H1 (cell line): ENCODE results near the gene ZNF385B. TPM values are rescaled to one million over a fixed set of nuclear protein-coding genes. Genes with fewer than 3 reads are reported as not detected.

Source experiments
- CTCF ChIA-PET: fragments of 300-600 bp; sonication (Branson Sonifier 250); formaldehyde crosslinking; loops from one replicate; lab custom pipeline; 2021; ENCODE audit not compliant: partially characterized antibody; lab: Charles Lee
- POLR2A ChIA-PET: fragments of 300-600 bp; sonication (Branson Sonifier 250); formaldehyde crosslinking; loops from one replicate; lab custom pipeline; 2021; ENCODE audit warnings: inconsistent platforms; ENCODE audit not compliant: partially characterized antibody; lab: Charles Lee
- DNase-seq, 2 experiments: peaks; one replicate each; pipeline versions ENCODE4 v3.0.0 to v3.0.0-alpha.2; 2010 to 2022; ENCODE audit warnings: low spot score in 2 of 2, low read depth in 1 of 2, mixed read lengths in 1 of 2
- FAIRE-seq: peaks from 2 replicates; lab custom pipeline; 2011; peaks lifted over from hg19 to GRCh38; lab: Jason Lieb, UNC
- H2AFZ ChIP-seq: 2 replicates; pipeline ENCODE4 v1.8.1; 2012; ENCODE audit warnings: low read length, inconsistent platforms
- H2AK5ac ChIP-seq: 2 replicates; pipeline ENCODE4 v1.6.1; 2013; ENCODE audit warnings: low read depth, low read length
- H2BK120ac ChIP-seq: replicated peaks from 2 replicates; pipeline ENCODE3; 2013; ENCODE audit warnings: low read depth, low read length, inconsistent platforms
- H2BK12ac ChIP-seq: 2 replicates; pipeline ENCODE4 v1.6.1; 2013; ENCODE audit warnings: low read depth, low read length
- H2BK15ac ChIP-seq: 2 replicates; pipeline ENCODE4 v1.6.1; 2013; ENCODE audit warnings: low read length
- H2BK20ac ChIP-seq: 2 replicates; pipeline ENCODE4 v1.6.1; 2013; ENCODE audit warnings: low read length
- H2BK5ac ChIP-seq: 2 replicates; pipeline ENCODE4 v1.6.1; 2013; ENCODE audit warnings: low read depth, low read length
- H3K14ac ChIP-seq: 2 replicates; pipeline ENCODE4 v1.6.1; 2013; ENCODE audit warnings: inconsistent platforms; ENCODE audit not compliant: insufficient read length
- H3K18ac ChIP-seq: 2 replicates; pipeline ENCODE4 v1.6.1; 2013; ENCODE audit warnings: low read length; ENCODE audit errors: extremely low read depth
- H3K23ac ChIP-seq: 2 replicates; pipeline ENCODE4 v1.6.1; 2013; ENCODE audit warnings: inconsistent platforms; ENCODE audit not compliant: insufficient read length
- H3K23me2 ChIP-seq: 2 replicates; pipeline ENCODE4 v1.6.1; 2013; ENCODE audit warnings: low read depth, low read length
- H3K27ac ChIP-seq: 2 replicates; pipeline ENCODE4 v1.6.1; 2011; ENCODE audit warnings: low read depth, low read length, inconsistent platforms
- H3K27me3 ChIP-seq, 4 experiments: replicated peaks in 1 of 4; 1 replicate in 1 of 4; 2 replicates in 3 of 4; pipeline versions ENCODE4 v1.6.1 to v1.8.1; 2011 to 2013; ENCODE audit warnings: low read length in 3 of 4, mild to moderate bottlenecking in 3 of 4, inconsistent platforms in 2 of 4, mixed read lengths in 2 of 4, moderate library complexity in 1 of 4; ENCODE audit not compliant: control insufficient read depth in 3 of 4, insufficient read depth in 3 of 4; ENCODE audit errors: extremely low read depth in 1 of 4
- H3K36me3 ChIP-seq, 4 experiments: 2 replicates each; pipeline versions ENCODE4 v1.6.1 to v1.8.1; 2011 to 2013; ENCODE audit warnings: mild to moderate bottlenecking in 4 of 4, low read length in 3 of 4, moderate library complexity in 2 of 4, control low read depth in 1 of 4, inconsistent platforms in 1 of 4; ENCODE audit not compliant: insufficient read depth in 4 of 4, control insufficient read depth in 2 of 4
- H3K4ac ChIP-seq: replicated peaks from 2 replicates; pipeline ENCODE3; 2013; ENCODE audit warnings: low read length, low read depth, mixed read lengths, inconsistent platforms; ENCODE audit not compliant: insufficient read length
- H3K4me1 ChIP-seq, 4 experiments: replicated peaks in 1 of 4; 1 replicate in 1 of 4; 2 replicates in 3 of 4; pipeline versions ENCODE4 v1.6.1 to v1.8.1; 2011 to 2013; ENCODE audit warnings: low read length in 3 of 4, inconsistent platforms in 2 of 4, mixed read lengths in 1 of 4; ENCODE audit not compliant: insufficient read depth in 4 of 4, control insufficient read depth in 3 of 4
- H3K4me2 ChIP-seq, 2 experiments: 2 replicates each; pipeline versions ENCODE4 v1.6.1 to v1.8.1; 2011 to 2013; ENCODE audit warnings: low read depth in 2 of 2, low read length in 2 of 2, control low read depth in 1 of 2, inconsistent platforms in 1 of 2, mild to moderate bottlenecking in 1 of 2; ENCODE audit not compliant: insufficient read depth in 1 of 2
- H3K4me3 ChIP-seq, 4 experiments: fragments of 200-600, 300-600 bp in 1 of 4; sonication (generic), shearing (Covaris generic), sonication (Bioruptor Twin) in 1 of 4; 2 replicates each; pipeline versions ENCODE4 v1.5.1 to v1.8.1; 2011 to 2016; ENCODE audit warnings: low read length in 4 of 4, low read depth in 3 of 4, control low read depth in 2 of 4, inconsistent platforms in 2 of 4, mild to moderate bottlenecking in 2 of 4, mixed read lengths in 1 of 4, moderate library complexity in 1 of 4; ENCODE audit not compliant: insufficient read depth in 2 of 4; ENCODE audit errors: extremely low read depth in 1 of 4
- H3K56ac ChIP-seq: replicated peaks from 2 replicates; pipeline ENCODE3; 2013; ENCODE audit warnings: low read depth, mild to moderate bottlenecking, mixed read lengths, low read length, inconsistent platforms; ENCODE audit not compliant: insufficient read length
- H3K79me1 ChIP-seq: 2 replicates; pipeline ENCODE4 v1.6.1; 2013; ENCODE audit warnings: low read depth, low read length, control low read depth
- H3K79me2 ChIP-seq, 2 experiments: 2 replicates each; pipeline versions ENCODE4 v1.6.1 to v1.8.1; 2012 to 2013; ENCODE audit warnings: low read length in 2 of 2, mild to moderate bottlenecking in 2 of 2, inconsistent platforms in 1 of 2; ENCODE audit not compliant: insufficient read depth in 2 of 2, control insufficient read depth in 1 of 2
- H3K9ac ChIP-seq, 4 experiments: replicated peaks in 1 of 4; 1 replicate in 1 of 4; 2 replicates in 3 of 4; pipeline versions ENCODE4 v1.6.1 to v1.8.1; 2011 to 2013; ENCODE audit warnings: low read depth in 3 of 4, low read length in 3 of 4, control low read depth in 2 of 4, mild to moderate bottlenecking in 2 of 4, moderate library complexity in 2 of 4, inconsistent platforms in 1 of 4; ENCODE audit errors: extremely low read depth in 1 of 4
- H3K9me3 ChIP-seq, 2 experiments: 2 replicates each; pipeline versions ENCODE4 v1.6.1 to v1.8.1; 2012 to 2013; ENCODE audit warnings: mild to moderate bottlenecking in 2 of 2, moderate library complexity in 2 of 2, control low read depth in 1 of 2, inconsistent platforms in 1 of 2, low read depth in 1 of 2, low read length in 1 of 2, mixed read lengths in 1 of 2; ENCODE audit not compliant: insufficient read depth in 2 of 2
- H4K20me1 ChIP-seq, 2 experiments: replicated peaks in 1 of 2; 2 replicates each; pipeline versions ENCODE3 to v1.8.1; 2011 to 2013; ENCODE audit warnings: inconsistent platforms in 2 of 2, low read length in 2 of 2, mild to moderate bottlenecking in 1 of 2; ENCODE audit not compliant: insufficient read depth in 2 of 2, control insufficient read depth in 1 of 2
- H4K5ac ChIP-seq: 2 replicates; pipeline ENCODE4 v1.6.1; 2013; ENCODE audit warnings: low read length, low read depth, mixed read lengths, inconsistent platforms; ENCODE audit not compliant: insufficient read length
- H4K8ac ChIP-seq: 2 replicates; pipeline ENCODE4 v1.8.0; 2013; ENCODE audit warnings: mild to moderate bottlenecking, moderate library complexity, low read length, inconsistent platforms; ENCODE audit not compliant: insufficient read depth; ENCODE audit errors: extremely low read depth
- H4K91ac ChIP-seq: replicated peaks from 2 replicates; pipeline ENCODE3; 2013; ENCODE audit warnings: low read length, mixed read lengths, inconsistent platforms; ENCODE audit not compliant: insufficient read length
- CREB1 ChIP-seq: IDR thresholded peaks from 2 replicates; pipeline ENCODE4 v1.6.1; 2012; ENCODE audit warnings: inconsistent platforms
- CTBP2 ChIP-seq: IDR thresholded peaks from 2 replicates; pipeline ENCODE4 v1.7.0; 2011; ENCODE audit warnings: borderline replicate concordance, mild to moderate bottlenecking, moderate library complexity, mixed read lengths, low read length; ENCODE audit not compliant: insufficient read depth, insufficient read length
- KDM1A ChIP-seq: fragments of 200-600, 300-600 bp; sonication (generic); IDR thresholded peaks from 2 replicates; pipeline ENCODE4 v1.7.1; 2016; ENCODE audit warnings: mild to moderate bottlenecking, low read length, borderline replicate concordance
- NRF1 ChIP-seq: IDR thresholded peaks from 2 replicates; pipeline ENCODE4 v1.6.1; 2011; ENCODE audit warnings: mild to moderate bottlenecking, low read depth, low read length, improper control_type of control experiment
- POLR2A ChIP-seq, 2 experiments: IDR thresholded peaks; 1 replicate in 1 of 2; 2 replicates in 1 of 2; pipeline ENCODE4 v1.6.1; 2011; ENCODE audit warnings: low read depth in 2 of 2, low read length in 2 of 2, mild to moderate bottlenecking in 2 of 2; ENCODE audit errors: control extremely low read depth in 1 of 2
- RAD21 ChIP-seq, 2 experiments: IDR thresholded peaks in 1 of 2; conservative IDR thresholded peaks in 1 of 2; 2 replicates each; pipeline ENCODE4 v1.6.1; 2011; ENCODE audit warnings: low read depth in 2 of 2, low read length in 2 of 2, improper control_type of control experiment in 1 of 2, inconsistent platforms in 1 of 2, mild to moderate bottlenecking in 1 of 2, moderate library complexity in 1 of 2
- SRF ChIP-seq: IDR thresholded peaks from 2 replicates; pipeline ENCODE4 v1.6.1; 2011; ENCODE audit warnings: mild to moderate bottlenecking, low read depth, low read length, moderate library complexity
- WGBS, 2 experiments: shearing (Covaris generic) in 1 of 2; methylation state at CpG; one replicate each; pipeline versions ENCODE4 v1.1.6 to v1.1.7; 2013 to 2015; ENCODE audit warnings: low lambda C conversion rate in 2 of 2, mixed read lengths in 2 of 2, inconsistent platforms in 1 of 2, low coverage in 1 of 2, missing lambda C conversion rate in 1 of 2; ENCODE audit not compliant: insufficient replicate concordance in 2 of 2, insufficient coverage in 1 of 2, insufficient read length in 1 of 2; ENCODE audit errors: extremely low coverage in 1 of 2, missing lambda C conversion rate in 1 of 2; 5-methylcytosine and 5-hydroxymethylcytosine counted together
- polyA plus RNA-seq, 7 experiments: library from polyadenylated mRNA; depleted of rRNA in 3 of 7; stranded (reverse) in 5 of 7; unstranded in 2 of 7; fragments of >200 nt in 5 of 7; fragments of 200-250 nt in 2 of 7; gene quantifications; 1 replicate in 5 of 7; 2 replicates in 1 of 7; 4 replicates in 1 of 7; pipeline versions ENCODE4 v1.2.1 to v1.2.3, GENCODE V29; 2011 to 2013; ENCODE audit warnings: missing spikeins in 2 of 7, mixed read lengths in 2 of 7
- total RNA-seq: library from RNA; stranded (reverse); fragmentation: NEBNext Ultra II Directional; extraction: Animal tissue kit (Norgen Biotek cat#: 25700); gene quantifications from 2 replicates; pipeline ENCODE4 v1.2.1, GENCODE V29; 2021

Gene ZNF385B
- total and polyA plus RNA-seq, 2 of the 8 experiments (the other 6 are each of a cell fraction or from before 2014, with no cell fraction given), result 1.1 to 3.7 TPM

DNA sequence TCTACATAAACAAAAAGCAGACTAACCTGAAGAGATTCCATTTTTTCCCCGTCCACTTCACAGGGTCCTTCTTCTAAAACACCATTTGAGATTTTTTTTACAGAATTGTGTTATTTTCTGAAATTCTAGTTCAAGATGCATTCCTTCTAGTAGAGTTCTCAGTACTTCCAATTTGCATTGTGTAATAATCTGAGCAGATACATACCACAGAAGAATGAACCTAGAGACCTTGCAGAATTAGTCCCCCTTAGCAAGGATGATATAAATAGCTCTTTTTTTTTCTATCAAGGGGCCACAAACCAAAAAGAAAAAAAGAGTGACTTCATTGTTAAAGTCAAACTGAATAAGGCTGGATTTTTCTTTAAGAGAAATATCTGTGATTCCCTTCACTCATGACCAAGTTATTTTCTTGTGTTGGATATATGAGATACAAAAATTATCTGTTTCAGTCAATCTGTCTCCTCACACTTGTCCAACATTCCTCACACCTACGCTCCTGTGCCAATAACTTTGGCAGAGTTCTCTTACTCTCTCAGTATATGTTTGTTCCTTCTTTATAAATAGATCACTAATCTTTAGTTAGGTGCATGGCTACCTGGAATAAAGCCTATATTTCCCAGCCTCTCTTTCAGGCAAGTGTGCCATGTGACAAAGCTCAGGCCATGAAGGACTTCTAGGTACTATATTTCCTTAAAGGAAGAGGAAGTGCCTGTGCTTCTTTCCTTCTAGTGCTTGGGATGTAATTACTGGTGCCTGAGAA lies 183.5 kb downstream of the ZNF385B start:
- no peak overlapping the region for H3K4ac ChIP-seq
- H3K23me2 ChIP-seq, result no peaks in the 10 kb centered on the region
- no peak overlapping the region for H3K27ac ChIP-seq
- no peak overlapping the region for H3K14ac ChIP-seq
- no peak overlapping the region for H3K4me3 ChIP-seq
- H3K56ac ChIP-seq, result no peak overlapping the region
- ChIA-PET CTCF (interaction anchor here (0.6 kb wide), 1 partner anchor 138 kb away, joined by 3 read pairs; no protein-coding TSS in a partner anchor), POLR2A (no interaction called here)
- no peak overlapping the region for H2BK15ac ChIP-seq
- no peaks in the 10 kb centered on the region; a peak in 1 of 8 replicates for H3K36me3 ChIP-seq
- H4K5ac ChIP-seq, result no peak overlapping the region
- no peak overlapping the region for H2BK12ac ChIP-seq
- H3K23ac ChIP-seq, result no peak overlapping the region
- TF ChIP-seq SRF, result no peak
- no peak for TF ChIP-seq POLR2A (IDR thresholded peaks at IDR 0.05; ENCODE audit: control extremely low read depth in 1 of 2, low read depth in 2 of 2, low read length in 2 of 2)
- no peak for TF ChIP-seq KDM1A
- no peak for TF ChIP-seq RAD21 (IDR thresholded peaks at IDR 0.05 in 1 of 2, conservative IDR thresholded peaks at IDR 0.05 in 1 of 2; ENCODE audit: low read depth in 2 of 2, low read length in 2 of 2)
- no peak for TF ChIP-seq CTBP2
- TF ChIP-seq NRF1, result no peak
- TF ChIP-seq CREB1, result no peak
- no peak overlapping the region for H2BK20ac ChIP-seq
- no peak overlapping the region for H2AK5ac ChIP-seq
- no peak overlapping the region for H2BK120ac ChIP-seq
- no peak overlapping the region for H4K8ac ChIP-seq
- H3K4me2 ChIP-seq, result no peak overlapping the region
- no peaks in the 10 kb centered on the region for H3K79me2 ChIP-seq
- FAIRE-seq (no peak), DNase-seq (no peak)
- no peak overlapping the region for H2BK5ac ChIP-seq
- H3K4me1 ChIP-seq, result no peaks in the 10 kb centered on the region
- no peak overlapping the region for H3K18ac ChIP-seq
- no peak overlapping the region for H2AFZ ChIP-seq
- no peaks in the 10 kb centered on the region for H3K9me3 ChIP-seq
- H4K91ac ChIP-seq, result no peak overlapping the region
- WGBS, 2 experiments, result 77% methylated on average over 2 of the region's 2 CpGs; no CpG with 5 or more reads in 1 of the 2 experiments
- H3K79me1 ChIP-seq, result no peaks in the 10 kb centered on the region
- no peaks in the 10 kb centered on the region for H4K20me1 ChIP-seq
- H3K27me3 ChIP-seq, result no peaks in the 10 kb centered on the region
- no peak overlapping the region for H3K9ac ChIP-seq
